Large intestine (tissue), 3 donors: ENCODE data around the gene EPHB3. TPM values are rescaled to one million over a fixed set of nuclear protein-coding genes. Genes with fewer than 3 reads are reported as not detected.

ENCODE experiments used
- DNase-seq, 2 donors: peaks; one replicate each; pipeline versions ENCODE4 v3.0.0 to v3.0.0-alpha.2; 2013
- H3K27ac ChIP-seq: one replicate; pipeline ENCODE4 v1.5.1; 2013; ENCODE audit warnings: low read length
- H3K27me3 ChIP-seq: 2 replicates; pipeline ENCODE4 v1.6.1; 2013; ENCODE audit warnings: low read length; ENCODE audit not compliant: control insufficient read depth, insufficient read depth
- H3K36me3 ChIP-seq: 2 replicates; pipeline ENCODE4 v1.6.1; 2013; ENCODE audit warnings: low read length; ENCODE audit not compliant: control insufficient read depth, insufficient read depth
- H3K4me1 ChIP-seq: one replicate; pipeline ENCODE4 v1.6.1; 2013; ENCODE audit warnings: low read length; ENCODE audit not compliant: control insufficient read depth, insufficient read depth
- H3K4me3 ChIP-seq: one replicate; pipeline ENCODE4 v1.5.1; 2013; ENCODE audit warnings: low read length
- H3K9me3 ChIP-seq: one replicate; pipeline ENCODE4 v1.6.1; 2013; ENCODE audit warnings: mild to moderate bottlenecking, low read depth, low read length, moderate library complexity; ENCODE audit not compliant: control insufficient read depth
- WGBS: methylation state at CpG from one replicate; pipeline ENCODE4 v1.1.5; 2013; ENCODE audit warnings: low lambda C conversion rate; ENCODE audit not compliant: insufficient coverage; 5-methylcytosine and 5-hydroxymethylcytosine counted together
- polyA plus RNA-seq: library from polyadenylated mRNA; unstranded; fragments of 120-200 nt; gene quantifications from one replicate; pipeline ENCODE4 v1.2.1, GENCODE V29; 2013

EPHB3 gene
- polyA plus RNA-seq, 1 donor, result 9.3 TPM

DNA sequence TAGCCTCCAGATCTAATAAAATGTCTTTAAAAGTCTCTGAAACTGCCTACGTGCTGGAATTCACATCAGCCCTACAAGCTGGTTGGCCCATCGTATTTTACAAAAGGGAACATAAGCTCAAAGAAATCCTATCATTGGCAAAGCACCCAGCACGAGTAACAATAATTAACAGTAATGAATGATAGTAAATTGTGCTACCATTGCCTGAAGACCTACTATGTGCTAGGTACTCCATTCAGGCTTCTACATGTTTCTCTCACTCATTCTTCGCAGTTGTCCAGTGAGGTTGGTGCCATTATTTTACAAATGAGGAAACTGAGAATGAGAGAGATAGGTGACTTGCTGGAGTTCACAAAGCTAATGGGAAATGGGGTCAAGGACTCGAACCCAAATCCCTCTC is 7.1 kb upstream of the EPHB3 start:
- Histone ChIP-seq H3K4me3 (no peak overlapping the region), H3K4me1 (peaks cover 21% of the 10 kb centered on the region), H3K27ac (no peak overlapping the region), H3K27me3 (peaks cover 8% of the 10 kb centered on the region), H3K36me3 (no peaks in the 10 kb centered on the region), H3K9me3 (no peaks in the 10 kb centered on the region)
- no CpG with 5 or more reads among the region's 5 CpGs for WGBS
- DNase-seq, result no peak

GRCh38 chr3:184556582-184557347 is 4.8 kb upstream of the EPHB3 start:
- Histone ChIP-seq H3K27ac (no peak overlapping the region), H3K36me3 (no peaks in the 10 kb centered on the region), H3K27me3 (peaks cover 4% of the 10 kb centered on the region), H3K9me3 (no peaks in the 10 kb centered on the region), H3K4me3 (no peak overlapping the region), H3K4me1 (peaks cover 35% of the 10 kb centered on the region)
- no peak for DNase-seq
- no CpG with 5 or more reads among the region's 15 CpGs for WGBS

GRCh38 chr3:184557348-184557950 is 4.1 kb upstream of the EPHB3 start:
- H3K36me3 ChIP-seq, result no peaks in the 10 kb centered on the region
- DNase-seq, result peak in 1 of 2 donors; percentile 46
- H3K27ac ChIP-seq, result no peak overlapping the region
- H3K9me3 ChIP-seq, result no peaks in the 10 kb centered on the region
- H3K4me1 ChIP-seq, result peaks cover 35% of the 10 kb centered on the region
- H3K27me3 ChIP-seq, result peaks cover 4% of the 10 kb centered on the region
- WGBS, result no CpG with 5 or more reads among the region's 7 CpGs
- no peak overlapping the region for H3K4me3 ChIP-seq

DNA sequence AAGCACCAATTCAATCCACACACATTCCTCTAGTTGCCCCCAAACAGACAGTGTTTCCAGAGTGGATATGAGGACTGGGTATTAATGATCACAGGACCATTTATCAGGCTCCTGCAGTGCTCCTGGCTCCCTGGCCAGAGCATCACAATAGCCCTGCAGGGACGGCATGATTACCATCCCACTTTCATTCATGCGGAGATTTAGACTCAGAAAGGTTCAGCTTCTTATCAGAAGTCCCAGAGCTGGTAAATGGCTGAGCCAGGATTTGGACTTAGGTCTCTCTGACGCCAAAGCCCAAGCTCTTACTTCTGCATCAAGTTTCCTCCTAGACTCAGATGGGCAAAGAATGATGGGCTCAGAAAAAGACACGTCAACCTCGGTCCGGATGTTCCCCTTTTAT is 2.9 kb upstream of the EPHB3 start:
- peak in 1 of 2 donors; percentile 42 for DNase-seq

GRCh38 chr3:184559336-184559735 is 2.2 kb upstream of the EPHB3 start:
- no CpG with 5 or more reads among the region's 11 CpGs for WGBS
- Histone ChIP-seq H3K27me3 (peaks cover 4% of the 10 kb centered on the region), H3K27ac (peak overlapping the region; percentile 6), H3K4me3 (no peak overlapping the region), H3K4me1 (peaks cover 38% of the 10 kb centered on the region), H3K36me3 (no peaks in the 10 kb centered on the region), H3K9me3 (no peaks in the 10 kb centered on the region)
- peak in 1 of 2 donors; percentile 70 for DNase-seq

More for the DNA sequence above, 2.9 kb upstream of the EPHB3 start:
- Histone ChIP-seq H3K27ac (peak overlapping the region; percentile 6), H3K27me3 (peaks cover 4% of the 10 kb centered on the region), H3K36me3 (no peaks in the 10 kb centered on the region), H3K9me3 (no peaks in the 10 kb centered on the region), H3K4me3 (no peak overlapping the region), H3K4me1 (peaks cover 35% of the 10 kb centered on the region)
- whole genome bisulfite sequencing, result no CpG with 5 or more reads among the region's 6 CpGs

DNA sequence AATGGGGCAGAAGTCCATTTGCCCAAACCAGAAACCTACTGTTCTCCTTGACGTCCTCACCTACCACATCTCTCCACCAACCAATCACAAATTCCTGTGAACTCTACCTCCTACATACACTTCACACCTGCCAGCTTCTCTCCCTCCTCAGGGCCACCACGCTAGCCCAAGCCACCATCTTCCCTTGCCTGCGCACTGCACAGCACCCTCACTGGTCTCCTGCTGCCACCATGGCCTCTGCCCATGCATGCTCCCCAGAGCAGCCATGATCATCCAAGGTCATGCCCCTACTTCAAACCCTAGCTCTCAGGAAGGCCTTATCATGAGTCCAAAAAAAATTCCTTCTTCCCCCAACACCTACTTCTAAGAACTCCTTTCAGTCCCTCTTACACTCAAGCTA is 1.1 kb upstream of the EPHB3 start:
- H3K4me3 ChIP-seq, result peak overlapping the region; percentile 37
- no peak for DNase-seq
- peaks cover 4% of the 10 kb centered on the region for H3K27me3 ChIP-seq
- no peaks in the 10 kb centered on the region for H3K36me3 ChIP-seq
- peaks cover 46% of the 10 kb centered on the region for H3K4me1 ChIP-seq
- no peaks in the 10 kb centered on the region for H3K9me3 ChIP-seq
- 80% methylated on average over 1 of the region's 3 CpGs for WGBS
- H3K27ac ChIP-seq, result no peak overlapping the region

DNA sequence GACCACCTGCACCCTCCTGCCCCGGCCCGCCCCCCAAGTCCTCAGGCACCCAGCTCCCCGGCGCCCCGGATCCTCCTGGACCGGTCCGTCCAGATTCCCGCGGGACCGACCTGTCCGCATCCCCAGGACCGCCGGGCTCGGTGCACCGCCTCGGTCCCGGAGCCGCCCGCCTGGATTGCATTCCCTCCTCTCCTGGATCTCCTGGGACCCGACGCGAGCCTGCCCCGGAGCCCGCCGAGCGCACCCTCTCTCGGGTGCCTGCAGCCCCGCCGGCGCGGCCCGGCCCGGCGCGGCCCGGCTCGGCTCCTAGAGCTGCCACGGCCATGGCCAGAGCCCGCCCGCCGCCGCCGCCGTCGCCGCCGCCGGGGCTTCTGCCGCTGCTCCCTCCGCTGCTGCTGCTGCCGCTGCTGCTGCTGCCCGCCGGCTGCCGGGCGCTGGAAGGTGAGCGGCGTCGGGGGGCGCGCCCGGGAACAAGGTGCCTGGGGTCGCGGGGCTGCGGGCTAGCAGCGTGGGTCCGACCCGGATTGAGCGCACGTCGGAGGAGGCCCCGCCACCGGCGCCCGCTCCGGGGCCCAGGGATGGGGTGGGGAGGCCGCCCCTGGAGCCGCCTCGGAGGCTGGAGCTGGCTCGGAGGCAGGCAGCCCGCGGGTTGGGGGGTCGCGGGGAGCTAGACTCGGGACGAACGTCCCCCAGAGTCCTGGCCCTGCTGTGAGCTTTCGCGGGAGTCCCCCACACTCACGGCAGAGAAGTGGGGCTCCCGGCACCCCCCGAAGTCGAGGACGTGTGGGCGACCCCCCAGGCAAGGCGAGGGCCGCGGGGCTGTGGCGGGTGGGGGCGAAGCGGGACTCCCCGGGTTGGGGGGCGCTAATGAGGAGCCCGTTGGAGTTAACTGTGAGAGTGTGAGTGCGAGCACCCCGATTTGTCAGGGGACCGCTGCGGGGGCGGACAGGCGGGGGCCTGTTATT is 610 bp downstream of the EPHB3 start:
- peaks cover 4% of the 10 kb centered on the region for H3K27me3 ChIP-seq
- no peaks in the 10 kb centered on the region for H3K9me3 ChIP-seq
- H3K36me3 ChIP-seq, result no peaks in the 10 kb centered on the region
- H3K4me3 ChIP-seq, result peak overlapping the region; percentile 79
- WGBS, result no CpG with 5 or more reads among the region's 109 CpGs
- H3K4me1 ChIP-seq, result peaks cover 53% of the 10 kb centered on the region
- no peak overlapping the region for H3K27ac ChIP-seq
- peak in 1 of 2 donors; percentile 54 for DNase-seq

DNA sequence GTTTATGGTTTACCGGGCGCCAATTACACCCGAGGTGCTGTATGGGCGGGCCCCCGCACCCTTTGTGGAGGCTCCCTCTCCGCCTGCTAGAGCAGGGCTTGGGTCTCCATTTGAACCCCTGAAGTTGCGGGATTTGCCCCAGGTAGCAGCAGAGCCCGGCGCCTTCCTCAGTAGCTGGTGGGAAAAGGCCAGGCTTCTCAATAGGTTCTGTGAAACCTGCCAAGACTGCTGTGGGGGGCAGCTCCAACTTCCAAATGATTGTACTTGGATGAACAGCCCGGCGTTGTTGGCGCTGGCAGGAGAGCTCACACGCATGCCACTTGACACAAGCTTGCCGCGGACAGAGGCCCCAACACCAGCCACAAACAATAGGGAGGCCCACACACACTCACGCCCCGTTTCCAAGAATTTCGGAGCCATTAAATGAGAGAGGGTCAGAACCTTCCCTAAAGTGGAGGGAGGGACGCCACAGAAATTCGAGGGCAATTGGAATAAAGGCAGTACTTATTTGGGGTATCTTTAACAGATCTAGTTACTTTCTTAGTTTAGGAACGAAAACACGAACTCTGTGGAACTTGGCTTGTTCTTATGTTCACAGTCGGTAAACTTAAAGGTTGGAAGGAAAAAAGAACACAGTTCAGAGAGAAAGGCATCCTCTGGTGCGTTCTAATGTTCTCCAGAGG is 1.4 kb downstream of the EPHB3 start:
- 60% methylated on average over 1 of the region's 24 CpGs for WGBS
- no peaks in the 10 kb centered on the region for H3K36me3 ChIP-seq
- peak overlapping the region; percentile 61 for H3K4me3 ChIP-seq
- H3K4me1 ChIP-seq, result peaks cover 59% of the 10 kb centered on the region
- H3K27me3 ChIP-seq, result peaks cover 4% of the 10 kb centered on the region
- no peak overlapping the region for H3K27ac ChIP-seq
- DNase-seq, result peak in 1 of 2 donors; percentile 29
- H3K9me3 ChIP-seq, result no peaks in the 10 kb centered on the region

GRCh38 chr3:184563561-184563925 is 2.0 kb downstream of the EPHB3 start:
- Histone ChIP-seq H3K36me3 (no peaks in the 10 kb centered on the region), H3K4me3 (peak overlapping the region; percentile 61), H3K4me1 (peaks cover 59% of the 10 kb centered on the region), H3K9me3 (no peaks in the 10 kb centered on the region), H3K27ac (no peak overlapping the region), H3K27me3 (peaks cover 4% of the 10 kb centered on the region)
- WGBS, result no CpG with 5 or more reads among the region's 11 CpGs
- DNase-seq, result no peak
